ENCODE data around the gene TEX52. TPM values are rescaled to one million over a fixed set of nuclear protein-coding genes. Genes with fewer than 3 reads are reported as not detected.
"Not testable (repeated sequence)": the region's sequence is repeated elsewhere in the genome, so short reads cannot be mapped to it uniquely, and the experiment has no call there.

Gene TEX52
- polyA plus RNA-seq, 1 donor from 2014 or later, result not detected

GRCh38 chr12:2868986-2869632 is 12.3 kb upstream of the TEX52 start:
- H3K9ac ChIP-seq (ENCODE audit: low read length); H3K79me2 ChIP-seq (replicated peaks; ENCODE audit: insufficient read depth, low read length); H3K4me2 ChIP-seq (ENCODE audit: low read length); H3K36me3 ChIP-seq (ENCODE audit: insufficient read depth, low read length); H2AFZ ChIP-seq (ENCODE audit: low read depth, low read length); H3K4me3 ChIP-seq (ENCODE audit: low read length); H3K9me3 ChIP-seq (ENCODE audit: low read length); H3F3A ChIP-seq (ENCODE audit: insufficient read depth, low read length, poor library complexity, severe bottlenecking); H3K27ac ChIP-seq (ENCODE audit: low read length); H4K20me1 ChIP-seq (ENCODE audit: insufficient read depth); H3K27me3 ChIP-seq (ENCODE audit: insufficient read depth, low read depth, low read length); H3K9me2 ChIP-seq (ENCODE audit: insufficient read depth, low read length): not testable (repeated sequence)

GRCh38 chr12:2864198-2864597 is 7.4 kb upstream of the TEX52 start:
- Histone ChIP-seq H3K36me3 (ENCODE audit: insufficient read depth, low read length) (no peaks in the 10 kb centered on the region), H3K27me3 (ENCODE audit: insufficient read depth, low read depth, low read length) (no peaks in the 10 kb centered on the region), H2AFZ (ENCODE audit: low read depth, low read length) (no peak overlapping the region), H3K4me2 (ENCODE audit: low read length) (no peak overlapping the region), H3K9me3 (ENCODE audit: low read length) (no peaks in the 10 kb centered on the region), H3K9me2 (ENCODE audit: insufficient read depth, low read length) (no peaks in the 10 kb centered on the region), H3F3A (ENCODE audit: insufficient read depth, low read length, poor library complexity, severe bottlenecking) (no peaks in the 10 kb centered on the region), H3K9ac (ENCODE audit: low read length) (no peak overlapping the region), H3K4me3 (ENCODE audit: low read length) (no peak overlapping the region), H3K79me2 (replicated peaks; ENCODE audit: insufficient read depth, low read length) (no peaks in the 10 kb centered on the region), H4K20me1 (ENCODE audit: insufficient read depth) (no peaks in the 10 kb centered on the region), H3K27ac (ENCODE audit: low read length) (no peak overlapping the region)
- no peak for TF ChIP-seq RAD21 (conservative IDR thresholded peaks at IDR 0.05)
- no peak for TF ChIP-seq SMC3 (conservative IDR thresholded peaks at IDR 0.05; ENCODE audit: poor library complexity)
- no peak for TF ChIP-seq EP300 (conservative IDR thresholded peaks at IDR 0.05; ENCODE audit: poor library complexity, severe bottlenecking)
- no peak for TF ChIP-seq REST (IDR thresholded peaks at IDR 0.05; ENCODE audit: borderline replicate concordance)
- TF ChIP-seq POLR2AphosphoS5 (IDR thresholded peaks at IDR 0.05), result no peak
- no peak for TF ChIP-seq TAF1 (IDR thresholded peaks at IDR 0.05; ENCODE audit: low read depth)
- no peak for TF ChIP-seq EZH2 (IDR thresholded peaks at IDR 0.05; ENCODE audit: borderline replicate concordance, insufficient read depth, low read length, poor library complexity, severe bottlenecking)
- no peak for TF ChIP-seq CTCF (IDR thresholded peaks at IDR 0.05; ENCODE audit: poor library complexity, severe bottlenecking)
- no peak for TF ChIP-seq MXI1 (conservative IDR thresholded peaks at IDR 0.05; ENCODE audit: poor library complexity, severe bottlenecking)

GRCh38 chr12:2863402-2863801 is 6.6 kb upstream of the TEX52 start:
- H3K36me3 ChIP-seq (ENCODE audit: insufficient read depth, low read length); H3K9me2 ChIP-seq (ENCODE audit: insufficient read depth, low read length); H3K4me3 ChIP-seq (ENCODE audit: low read length); H3K9me3 ChIP-seq (ENCODE audit: low read length); H3K79me2 ChIP-seq (replicated peaks; ENCODE audit: insufficient read depth, low read length); H2AFZ ChIP-seq (ENCODE audit: low read depth, low read length); H3K27ac ChIP-seq (ENCODE audit: low read length); H3K27me3 ChIP-seq (ENCODE audit: insufficient read depth, low read depth, low read length); H3K4me2 ChIP-seq (ENCODE audit: low read length); H4K20me1 ChIP-seq (ENCODE audit: insufficient read depth); H3F3A ChIP-seq (ENCODE audit: insufficient read depth, low read length, poor library complexity, severe bottlenecking); H3K9ac ChIP-seq (ENCODE audit: low read length): not testable (repeated sequence)
